Esophagus squamous epithelium (tissue), 5 donors: ENCODE measurements around the gene CPLX1. TPM values are rescaled to one million over a fixed set of nuclear protein-coding genes. Genes with fewer than 3 reads are reported as not detected.

ENCODE experiments used
- DNase-seq: peaks from one replicate; lab custom pipeline; 2025; lab: John Stamatoyannopoulos, UW
- H3K27ac ChIP-seq, 4 donors: fragments of 200-600 bp; sonication (generic); one replicate each; pipeline ENCODE4 v1.5.1; 2016 to 2019; ENCODE audit warnings: mild to moderate bottlenecking in 1 of 4
- H3K27me3 ChIP-seq, 4 donors: fragments of 200-600 bp; sonication (generic); 1 replicate in 3 of 4; 2 replicates in 1 of 4; pipeline versions ENCODE4 v1.5.1 to v1.6.0; 2017 to 2021; ENCODE audit warnings: antibody characterized with exemption in 1 of 4
- H3K36me3 ChIP-seq, 3 donors: fragments of 200-600 bp; sonication (generic); one replicate each; pipeline ENCODE4 v1.5.1; 2016 to 2019
- H3K4me1 ChIP-seq, 3 donors: fragments of 200-600 bp; sonication (generic); one replicate each; pipeline ENCODE4 v1.5.1; 2017 to 2019
- H3K4me3 ChIP-seq, 4 donors: fragments of 200-600 bp; sonication (generic); 1 replicate in 3 of 4; 2 replicates in 1 of 4; pipeline ENCODE4 v1.5.1; 2016 to 2019; ENCODE audit warnings: mild to moderate bottlenecking in 2 of 4, moderate library complexity in 1 of 4
- H3K9me3 ChIP-seq, 3 donors: fragments of 200-600 bp; sonication (generic); one replicate each; pipeline ENCODE4 v1.5.1; 2016 to 2019
- CTCF ChIP-seq, 6 experiments: fragments of 450-650 bp in 4 of 6; fragments of 200-600 bp in 2 of 6; sonication (generic) in 2 of 6; IDR thresholded peaks; one replicate each; pipeline ENCODE4 v1.5.1; 2016 to 2019; ENCODE audit warnings: antibody characterized with exemption in 6 of 6, mild to moderate bottlenecking in 4 of 6, moderate library complexity in 4 of 6
- POLR2A ChIP-seq, 4 donors: fragments of 450-650 bp; IDR thresholded peaks; one replicate each; pipeline ENCODE4 v1.6.1; 2017; ENCODE audit warnings: antibody characterized with exemption in 4 of 4, mild to moderate bottlenecking in 4 of 4, moderate library complexity in 3 of 4
- WGBS, 2 donors: methylation state at CpG; one replicate each; pipeline ENCODE4 v1.1.5; 2018; 5-methylcytosine and 5-hydroxymethylcytosine counted together
- intact Hi-C: fragments of 100-400 bp; cut with DNase I; formaldehyde crosslinking; loops from one replicate; pipeline ENCODE4 v1.15.0; 2022
- total RNA-seq, 4 donors: library from RNA; depleted of rRNA; stranded (reverse); fragments of >200 nt; gene quantifications; one replicate each; pipeline ENCODE4 v1.1.0, GENCODE V29; 2016
- donor health status: DM: yes; HTN: yes; CAD: no.

The CPLX1 gene
- total RNA-seq, 4 donors from 2014 or later, result 0.44 to 0.57 TPM; not detected in 2

- Histone ChIP-seq H3K4me1 (peaks cover 0 to 4% (median 0%) of the 10 kb centered on the region in 3 donors), H3K27ac (no peak overlapping the region), H3K27me3 (peaks cover 0 to 98% (median under 1%) of the 10 kb centered on the region in 4 donors), H3K9me3 (peaks cover 0 to 4% (median 0%) of the 10 kb centered on the region in 3 donors), H3K4me3 (no peak overlapping the region), H3K36me3 (no peaks in the 10 kb centered on the region)
- DNase-seq, result no peak
- intact Hi-C loops, result no loop called here
- WGBS, 2 donors, result 82 to 87% methylated on average over 14 to 27 of the region's 42 CpGs
- TF ChIP-seq POLR2A (IDR thresholded peaks at IDR 0.05) (no peak), CTCF (IDR thresholded peaks at IDR 0.05) (no peak)
These were observed 7.6 kb downstream of the CPLX1 start for GRCh38 chr4:818106-818921.

GRCh38 chr4:815464-816146 lies 10.3 kb downstream of the CPLX1 start:
- Histone ChIP-seq H3K36me3 (no peaks in the 10 kb centered on the region), H3K9me3 (peaks cover 0 to 4% (median 0%) of the 10 kb centered on the region in 3 donors), H3K4me3 (no peak overlapping the region), H3K27me3 (peaks cover 0 to 97% (median 0%) of the 10 kb centered on the region in 4 donors), H3K27ac (no peak overlapping the region), H3K4me1 (peaks cover 0 to 4% (median 0%) of the 10 kb centered on the region in 3 donors)
- TF ChIP-seq POLR2A (IDR thresholded peaks at IDR 0.05) (no peak), CTCF (IDR thresholded peaks at IDR 0.05) (no peak)
- intact Hi-C loops, result no loop called here
- WGBS, 2 donors, result 21 to 29% methylated on average over 11 of the region's 11 CpGs
- DNase-seq, result no peak

DNA sequence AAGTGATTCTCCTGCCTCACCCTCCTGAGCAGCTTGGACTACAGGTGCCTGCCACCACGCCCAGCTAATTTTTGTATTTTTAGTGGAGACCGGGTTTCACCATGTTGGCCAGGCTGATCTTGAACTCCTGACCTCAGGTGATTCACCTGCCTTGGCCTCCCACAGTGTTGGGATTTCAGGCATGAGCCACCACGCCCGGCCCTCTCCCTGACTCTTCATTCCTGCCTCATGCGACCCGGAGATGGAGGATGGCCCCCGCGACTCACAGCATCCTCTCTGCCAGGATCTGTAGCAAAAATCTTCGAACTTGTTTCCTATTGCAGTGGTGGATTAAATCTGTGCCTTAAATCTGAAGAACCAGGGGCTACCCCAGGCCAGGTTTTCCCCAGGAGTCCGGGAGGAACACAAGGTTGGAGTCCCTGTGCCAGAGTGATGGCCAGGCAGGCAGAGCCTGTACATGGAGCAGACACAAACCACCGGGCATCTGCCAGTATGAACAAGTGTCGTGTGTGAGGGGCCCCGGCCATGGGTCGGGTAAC lies 11.5 kb downstream of the CPLX1 start:
- DNase-seq, result no peak
- Histone ChIP-seq H3K4me1 (peaks cover 0 to 4% (median 0%) of the 10 kb centered on the region in 3 donors), H3K36me3 (no peaks in the 10 kb centered on the region), H3K4me3 (no peak overlapping the region), H3K27me3 (peaks cover 0 to 87% (median 0%) of the 10 kb centered on the region in 4 donors), H3K9me3 (no peaks in the 10 kb centered on the region), H3K27ac (no peak overlapping the region)
- 38 to 74% methylated on average over 6 to 11 of the region's 14 CpGs for WGBS, 2 donors
- TF ChIP-seq CTCF (IDR thresholded peaks at IDR 0.05) (no peak), POLR2A (IDR thresholded peaks at IDR 0.05) (no peak)
- intact Hi-C loops, result no loop called here

- peaks cover 0 to 82% (median 0%) of the 10 kb centered on the region in 4 donors for H3K27me3 ChIP-seq
- TF ChIP-seq POLR2A (IDR thresholded peaks at IDR 0.05) (no peak), CTCF (IDR thresholded peaks at IDR 0.05) (no peak)
- intact Hi-C loops, result no loop called here
- DNase-seq, result no peak
- H3K4me3 ChIP-seq, result no peak overlapping the region
- no peak overlapping the region for H3K27ac ChIP-seq
- H3K9me3 ChIP-seq, result no peaks in the 10 kb centered on the region
- H3K4me1 ChIP-seq, result peaks cover 0 to 4% (median 0%) of the 10 kb centered on the region in 3 donors
- no peaks in the 10 kb centered on the region for H3K36me3 ChIP-seq
- 47 to 50% methylated on average over 8 of the region's 10 CpGs for WGBS, 2 donors
These were observed 12.0 kb downstream of the CPLX1 start for GRCh38 chr4:813900-814299.
